MM.1S (cell line): Measurements from ENCODE around the gene SCNN1B.

Source experiments
- DNase-seq: peaks from one replicate; pipeline ENCODE4 v3.0.0-alpha.2; 2015
- H2AFZ ChIP-seq: fragments of 300-600 bp; sonication (generic); 2 replicates; pipeline ENCODE4 v1.6.0; 2016; ENCODE audit warnings: antibody characterized with exemption, low read length
- H3F3A ChIP-seq: fragments of 300-600 bp; sonication (generic); 2 replicates; pipeline ENCODE4 v1.6.1; 2016; ENCODE audit warnings: mild to moderate bottlenecking, antibody characterized with exemption, low read length, moderate library complexity, mixed read lengths; ENCODE audit not compliant: insufficient read depth
- H3K27ac ChIP-seq: fragments of 300-600 bp; sonication (generic); 2 replicates; pipeline ENCODE4 v1.5.1; 2016; ENCODE audit warnings: mild to moderate bottlenecking, low read length
- H3K27me3 ChIP-seq: fragments of 300-600 bp; sonication (generic); replicated peaks from 2 replicates; pipeline ENCODE4 v1.6.0; 2016; ENCODE audit warnings: low read length; ENCODE audit not compliant: insufficient read depth
- H3K36me3 ChIP-seq: fragments of 300-600 bp; sonication (generic); replicated peaks from 2 replicates; pipeline ENCODE4 v1.6.1; 2016; ENCODE audit warnings: mild to moderate bottlenecking, low read length, mixed read lengths; ENCODE audit not compliant: insufficient read depth
- H3K4me1 ChIP-seq: fragments of 300-600 bp; sonication (generic); 2 replicates; pipeline ENCODE4 v1.6.1; 2016; ENCODE audit warnings: low read length, mixed read lengths
- H3K4me2 ChIP-seq: fragments of 300-600 bp; sonication (generic); 2 replicates; pipeline ENCODE4 v1.6.0; 2016; ENCODE audit warnings: low read depth, low read length
- H3K4me3 ChIP-seq: fragments of 300-600 bp; sonication (generic); 2 replicates; pipeline ENCODE4 v1.5.1; 2016; ENCODE audit warnings: low read length, mixed read lengths
- H3K79me2 ChIP-seq: fragments of 300-600 bp; sonication (generic); 2 replicates; pipeline ENCODE4 v1.6.1; 2016; ENCODE audit warnings: mixed run types, low read length, mixed read lengths
- H3K9ac ChIP-seq: fragments of 300-600 bp; sonication (generic); 2 replicates; pipeline ENCODE4 v1.6.1; 2016; ENCODE audit warnings: low read length, mixed read lengths
- H3K9me2 ChIP-seq: fragments of 300-600 bp; sonication (generic); replicated peaks from 2 replicates; pipeline ENCODE4 v1.6.1; 2016; ENCODE audit warnings: mild to moderate bottlenecking, low read length, mixed read lengths; ENCODE audit not compliant: insufficient read depth
- H3K9me3 ChIP-seq: fragments of 300-600 bp; sonication (generic); replicated peaks from 2 replicates; pipeline ENCODE4 v1.6.1; 2016; ENCODE audit warnings: mild to moderate bottlenecking, low read length, mixed read lengths; ENCODE audit not compliant: insufficient read depth
- H4K20me1 ChIP-seq: fragments of 300-600 bp; sonication (generic); 2 replicates; pipeline ENCODE4 v1.6.1; 2016; ENCODE audit warnings: mild to moderate bottlenecking, low read length, moderate library complexity, mixed read lengths; ENCODE audit not compliant: insufficient read depth
- CTCF ChIP-seq: fragments of 300-600 bp; sonication (generic); IDR thresholded peaks from 2 replicates; pipeline ENCODE4 v1.5.1; 2016; ENCODE audit warnings: antibody characterized with exemption, low read length, mixed read lengths
- EZH2 ChIP-seq: fragments of 300-600 bp; sonication (generic); optimal IDR thresholded peaks from 2 replicates; pipeline ENCODE3; 2017; ENCODE audit warnings: low read depth, mild to moderate bottlenecking, antibody characterized with exemption, low read length, mixed read lengths
- EZH2phosphoT487 ChIP-seq: fragments of 300-600 bp; sonication (generic); IDR thresholded peaks from 2 replicates; pipeline ENCODE4 v1.6.1; 2018; ENCODE audit warnings: antibody characterized with exemption, low read length

Gene SCNN1B

GRCh38 chr16:23348579-23349469 lies 46.7 kb downstream of the SCNN1B start:
- Histone ChIP-seq H3K27ac (no peak overlapping the region), H3K9me2 (no peaks in the 10 kb centered on the region), H3K79me2 (peaks cover 29% of the 10 kb centered on the region), H3K36me3 (no peaks in the 10 kb centered on the region), H3K27me3 (no peaks in the 10 kb centered on the region), H4K20me1 (no peaks in the 10 kb centered on the region), H3K4me3 (no peak overlapping the region), H3F3A (0 out of 2 replicates have a peak, but pooled peaks cover 3% of the 10 kb centered on the region), H3K4me2 (no peak overlapping the region), H3K9me3 (no peaks in the 10 kb centered on the region), H3K9ac (no peak overlapping the region), H2AFZ (no peak overlapping the region), H3K4me1 (peaks cover 33% of the 10 kb centered on the region)
- TF ChIP-seq CTCF (peak; percentile 4; the same call in 1 of the 2 replicates), EZH2 (no peak)
- DNase-seq: no peak

- no peak overlapping the region for H2AFZ ChIP-seq
- no peak overlapping the region for H3K27ac ChIP-seq
- no peaks in the 10 kb centered on the region for H4K20me1 ChIP-seq
- no peaks in the 10 kb centered on the region for H3K9me2 ChIP-seq
- peaks cover 34% of the 10 kb centered on the region for H3K4me1 ChIP-seq
- H3K4me3 ChIP-seq: no peak overlapping the region
- no peaks in the 10 kb centered on the region for H3F3A ChIP-seq
- peaks cover 9% of the 10 kb centered on the region; the same call in 1 of the 2 replicates for H3K79me2 ChIP-seq
- H3K9ac ChIP-seq: no peak overlapping the region
- no peaks in the 10 kb centered on the region for H3K36me3 ChIP-seq
- H3K9me3 ChIP-seq: no peaks in the 10 kb centered on the region
- no peaks in the 10 kb centered on the region for H3K27me3 ChIP-seq
- no peak for TF ChIP-seq EZH2
- H3K4me2 ChIP-seq: no peak overlapping the region
- DNase-seq: no peak
These were observed 49.3 kb downstream of the SCNN1B start for GRCh38 chr16:23351360-23351759.

GRCh38 chr16:23353440-23353839 lies 51.3 kb downstream of the SCNN1B start:
- no peaks in the 10 kb centered on the region for H3K36me3 ChIP-seq
- peak overlapping the region; percentile 16; the same call in 1 of the 2 replicates for H3K27ac ChIP-seq
- no peaks in the 10 kb centered on the region for H3K9me3 ChIP-seq
- no peak overlapping the region for H3K4me3 ChIP-seq
- peak; percentile 30 for DNase-seq
- H3K4me1 ChIP-seq: peaks cover 34% of the 10 kb centered on the region
- H3K79me2 ChIP-seq: no peaks in the 10 kb centered on the region
- no peak overlapping the region for H2AFZ ChIP-seq
- no peaks in the 10 kb centered on the region for H3K9me2 ChIP-seq
- H3K9ac ChIP-seq: no peak overlapping the region
- H3K27me3 ChIP-seq: no peaks in the 10 kb centered on the region
- TF ChIP-seq CTCF (no peak), EZH2phosphoT487 (no peak), EZH2 (no peak)
- no peaks in the 10 kb centered on the region for H4K20me1 ChIP-seq
- H3K4me2 ChIP-seq: no peak overlapping the region
- H3F3A ChIP-seq: no peaks in the 10 kb centered on the region

GRCh38 chr16:23354246-23354645 lies 52.1 kb downstream of the SCNN1B start:
- Histone ChIP-seq H3K4me3 (no peak overlapping the region), H3K27ac (no peak overlapping the region), H3K79me2 (no peaks in the 10 kb centered on the region), H3K4me1 (peaks cover 34% of the 10 kb centered on the region), H3K9me2 (no peaks in the 10 kb centered on the region), H3K36me3 (no peaks in the 10 kb centered on the region), H3K9ac (no peak overlapping the region), H4K20me1 (no peaks in the 10 kb centered on the region), H3F3A (no peaks in the 10 kb centered on the region), H2AFZ (no peak overlapping the region), H3K4me2 (no peak overlapping the region), H3K9me3 (no peaks in the 10 kb centered on the region), H3K27me3 (no peaks in the 10 kb centered on the region)
- no peak for TF ChIP-seq EZH2phosphoT487
- TF ChIP-seq EZH2: no peak
- TF ChIP-seq CTCF: no peak
- no peak for DNase-seq
